Measurements from ENCODE around the gene XPO6. TPM values are rescaled to one million over a fixed set of nuclear protein-coding genes. Genes with fewer than 3 reads are reported as not detected.

XPO6 gene
- total RNA-seq, 1 experiment from 2014 or later, result 106 TPM

DNA sequence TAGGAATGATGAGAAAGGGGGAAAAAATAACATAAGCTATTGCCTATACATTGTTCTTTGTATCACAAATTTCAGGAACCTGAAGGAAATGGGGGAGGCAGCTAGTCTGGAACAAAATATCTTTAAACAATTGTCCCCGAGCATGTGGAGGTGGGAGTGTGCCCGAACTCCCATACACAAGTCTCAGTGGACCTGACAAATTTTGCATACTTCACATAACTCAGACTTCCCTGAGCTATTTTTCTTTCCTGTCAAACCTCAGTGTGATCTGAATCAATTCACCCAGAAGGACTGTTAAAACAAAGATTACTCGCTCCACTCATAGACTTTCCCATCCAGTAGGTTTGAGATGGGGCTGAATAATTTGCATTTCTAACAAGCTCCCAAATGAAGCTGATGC is 1.6 kb upstream of the XPO6 start:
- Histone ChIP-seq H3F3A (ENCODE audit: low read length, unreplicated experiment) (no peaks in the 10 kb centered on the region), H3K9me2 (replicated peaks; ENCODE audit: low read length) (no peaks in the 10 kb centered on the region), H3K4me1 (ENCODE audit: insufficient read depth, low read length) (peaks cover 21% of the 10 kb centered on the region), H3K9me3 (ENCODE audit: low read length) (no peaks in the 10 kb centered on the region), H2AFZ (ENCODE audit: low read length) (no peak overlapping the region), H4K20me1 (ENCODE audit: low read length) (peaks cover 22% of the 10 kb centered on the region), H3K27ac (ENCODE audit: low read length) (no peak overlapping the region), H3K79me2 (ENCODE audit: low read length) (peaks cover 30% of the 10 kb centered on the region), H3K27me3 (ENCODE audit: low read length) (no peaks in the 10 kb centered on the region), H3K4me2 (ENCODE audit: low read length) (no peak overlapping the region), H3K4me3 (ENCODE audit: low read length) (no peak overlapping the region), H3K36me3 (ENCODE audit: low read depth, low read length) (peaks cover 6% of the 10 kb centered on the region), H3K9ac (ENCODE audit: low read length) (no peak overlapping the region)
- BruUV-seq (replicated peaks), result no TSS peak
- ChIA-PET CTCF (interaction anchor here (0.6 kb wide), 1 partner anchor 13 kb away, joined by 4 read pairs; no protein-coding TSS in a partner anchor), POLR2A (ENCODE audit: unreplicated experiment) (no interaction called here)
- no peak for DNase-seq
- ATAC-seq, result no peak
- intact Hi-C loops (cut with micrococcal nuclease), result loop anchor here (5.0 kb wide), 1 partner anchor 46 kb away; no protein-coding TSS in a partner anchor
- TF ChIP-seq EZH2phosphoT487 (IDR thresholded peaks at IDR 0.05; ENCODE audit: borderline replicate concordance, low read length) (no peak), EZH2 (IDR thresholded peaks at IDR 0.05; ENCODE audit: low read length, unreplicated experiment) (no peak)
- TF ChIP-seq, protein P1, sequence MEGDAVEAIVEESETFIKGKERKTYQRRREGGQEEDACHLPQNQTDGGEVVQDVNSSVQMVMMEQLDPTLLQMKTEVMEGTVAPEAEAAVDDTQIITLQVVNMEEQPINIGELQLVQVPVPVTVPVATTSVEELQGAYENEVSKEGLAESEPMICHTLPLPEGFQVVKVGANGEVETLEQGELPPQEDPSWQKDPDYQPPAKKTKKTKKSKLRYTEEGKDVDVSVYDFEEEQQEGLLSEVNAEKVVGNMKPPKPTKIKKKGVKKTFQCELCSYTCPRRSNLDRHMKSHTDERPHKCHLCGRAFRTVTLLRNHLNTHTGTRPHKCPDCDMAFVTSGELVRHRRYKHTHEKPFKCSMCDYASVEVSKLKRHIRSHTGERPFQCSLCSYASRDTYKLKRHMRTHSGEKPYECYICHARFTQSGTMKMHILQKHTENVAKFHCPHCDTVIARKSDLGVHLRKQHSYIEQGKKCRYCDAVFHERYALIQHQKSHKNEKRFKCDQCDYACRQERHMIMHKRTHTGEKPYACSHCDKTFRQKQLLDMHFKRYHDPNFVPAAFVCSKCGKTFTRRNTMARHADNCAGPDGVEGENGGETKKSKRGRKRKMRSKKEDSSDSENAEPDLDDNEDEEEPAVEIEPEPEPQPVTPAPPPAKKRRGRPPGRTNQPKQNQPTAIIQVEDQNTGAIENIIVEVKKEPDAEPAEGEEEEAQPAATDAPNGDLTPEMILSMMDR (conservative IDR thresholded peaks at IDR 0.05; ENCODE audit: low read depth, low read length), result no peak

DNA sequence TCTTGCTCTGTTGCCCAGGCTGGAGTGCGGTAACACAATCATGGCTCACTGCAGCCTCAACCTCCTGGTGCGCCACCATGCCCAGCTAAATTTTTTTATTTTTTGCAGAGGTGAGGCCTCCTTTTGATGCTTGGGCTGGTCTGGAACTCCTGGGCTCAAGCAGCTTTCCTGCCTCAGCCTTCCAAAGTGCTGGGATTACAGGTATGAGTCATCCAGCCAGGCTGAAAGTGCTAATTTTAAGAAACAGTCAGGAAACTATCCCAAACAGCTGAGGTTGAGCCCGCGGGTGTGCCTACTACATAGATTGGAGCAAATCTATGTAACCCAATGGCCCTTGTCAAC is 738 bp upstream of the XPO6 start:
- no peak for ATAC-seq
- BruUV-seq (replicated peaks), result no TSS peak
- no peaks in the 10 kb centered on the region for H3K9me3 ChIP-seq (ENCODE audit: low read length)
- intact Hi-C loops (cut with micrococcal nuclease), result loop anchor here (5.0 kb wide), 1 partner anchor 45 kb away; no protein-coding TSS in a partner anchor
- H2AFZ ChIP-seq (ENCODE audit: low read length), result peak overlapping the region; percentile 98
- TF ChIP-seq EZH2 (IDR thresholded peaks at IDR 0.05; ENCODE audit: low read length, unreplicated experiment) (no peak), EZH2phosphoT487 (IDR thresholded peaks at IDR 0.05; ENCODE audit: borderline replicate concordance, low read length) (no peak)
- TF ChIP-seq, protein P1 (conservative IDR thresholded peaks at IDR 0.05; ENCODE audit: low read depth, low read length), result no peak
- peak overlapping the region; percentile 98 for H3K4me3 ChIP-seq (ENCODE audit: low read length)
- no peaks in the 10 kb centered on the region for H3K27me3 ChIP-seq (ENCODE audit: low read length)
- POLR2A ChIA-PET (ENCODE audit: unreplicated experiment), result no interaction called here
- H3F3A ChIP-seq (ENCODE audit: low read length, unreplicated experiment), result no peaks in the 10 kb centered on the region
- H3K9ac ChIP-seq (ENCODE audit: low read length), result peak overlapping the region; percentile 39
- H4K20me1 ChIP-seq (ENCODE audit: low read length), result peaks cover 31% of the 10 kb centered on the region
- peak; percentile 11 for DNase-seq
- CTCF ChIA-PET, result no interaction called here
- H3K4me1 ChIP-seq (ENCODE audit: insufficient read depth, low read length), result peaks cover 30% of the 10 kb centered on the region
- H3K79me2 ChIP-seq (ENCODE audit: low read length), result peaks cover 39% of the 10 kb centered on the region
- no peaks in the 10 kb centered on the region for H3K9me2 ChIP-seq (replicated peaks; ENCODE audit: low read length)
- H3K4me2 ChIP-seq (ENCODE audit: low read length), result peak overlapping the region; percentile 80
- peaks cover 12% of the 10 kb centered on the region for H3K36me3 ChIP-seq (ENCODE audit: low read depth, low read length)
- peak overlapping the region; percentile 12; the same call in 1 of the 2 replicates for H3K27ac ChIP-seq (ENCODE audit: low read length)

DNA sequence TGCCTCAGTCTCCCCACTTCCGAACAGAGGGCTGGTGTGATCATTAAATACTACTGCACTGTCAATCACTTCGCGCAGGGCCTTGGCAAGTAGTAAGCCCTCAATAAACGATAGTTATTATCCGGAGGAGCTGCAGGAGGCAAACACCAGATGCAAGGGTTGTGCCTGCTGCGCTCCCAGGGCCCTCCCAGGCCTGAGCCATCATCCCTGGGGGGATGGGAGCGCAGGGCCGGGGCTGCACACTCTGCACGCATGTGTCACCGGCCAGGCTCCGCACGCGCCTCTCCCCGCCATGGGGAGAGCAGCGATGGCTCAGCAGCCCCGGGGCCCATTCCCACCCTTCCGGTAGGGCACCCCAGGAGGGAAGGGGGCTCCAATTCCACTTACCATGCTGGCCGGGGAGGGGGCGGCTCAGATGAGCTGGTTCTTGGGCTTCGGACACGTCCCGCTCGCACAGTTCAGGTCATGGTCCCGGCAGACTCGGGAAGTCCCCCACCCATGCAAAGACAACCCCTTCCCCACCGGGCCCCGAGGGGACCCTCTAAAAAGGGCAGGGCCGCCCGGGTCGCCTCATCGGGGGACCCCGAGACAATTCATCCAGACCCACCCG is 681 bp downstream of the XPO6 start:
- Histone ChIP-seq H3K4me2 (ENCODE audit: low read length) (peak overlapping the region; percentile 94), H2AFZ (ENCODE audit: low read length) (peak overlapping the region; percentile 34; the same call in 1 of the 2 replicates), H4K20me1 (ENCODE audit: low read length) (peaks cover 36% of the 10 kb centered on the region), H3K27ac (ENCODE audit: low read length) (peak overlapping the region; percentile 57), H3F3A (ENCODE audit: low read length, unreplicated experiment) (no peaks in the 10 kb centered on the region), H3K79me2 (ENCODE audit: low read length) (peaks cover 53% of the 10 kb centered on the region), H3K9me3 (ENCODE audit: low read length) (no peaks in the 10 kb centered on the region), H3K9ac (ENCODE audit: low read length) (peak overlapping the region; percentile 91), H3K4me1 (ENCODE audit: insufficient read depth, low read length) (peaks cover 32% of the 10 kb centered on the region), H3K36me3 (ENCODE audit: low read depth, low read length) (peaks cover 12% of the 10 kb centered on the region), H3K27me3 (ENCODE audit: low read length) (no peaks in the 10 kb centered on the region), H3K9me2 (replicated peaks; ENCODE audit: low read length) (no peaks in the 10 kb centered on the region), H3K4me3 (ENCODE audit: low read length) (peak overlapping the region; percentile 98)
- peak; percentile 85 for ATAC-seq
- ChIA-PET CTCF (no interaction called here), POLR2A (ENCODE audit: unreplicated experiment) (no interaction called here)
- DNase-seq, result peak; percentile 62
- intact Hi-C loops (cut with micrococcal nuclease), result loop anchor here (5.0 kb wide), 1 partner anchor 44 kb away; no protein-coding TSS in a partner anchor
- TF ChIP-seq EZH2 (IDR thresholded peaks at IDR 0.05; ENCODE audit: low read length, unreplicated experiment) (no peak), EZH2phosphoT487 (IDR thresholded peaks at IDR 0.05; ENCODE audit: borderline replicate concordance, low read length) (no peak)
- TF ChIP-seq, protein P1 (conservative IDR thresholded peaks at IDR 0.05; ENCODE audit: low read depth, low read length), result no peak
- no TSS peak for BruUV-seq (replicated peaks)

Measured in PC-3 (cell line).